ENCODE results near the gene DDIAS.
"Not testable (repeated sequence)": the region's sequence is repeated elsewhere in the genome, so short reads cannot be mapped to it uniquely, and the experiment has no call there.

The DDIAS gene

GRCh38 chr11:82967381-82967780 lies 65.8 kb downstream of the DDIAS start:
- DNase-seq (ENCODE audit: extremely low spot score), result no peak
- no peak for TF ChIP-seq FOXA1 (IDR thresholded peaks at IDR 0.05)
- ChIA-PET POLR2A (no interaction called here), CTCF (no interaction called here)

DNA sequence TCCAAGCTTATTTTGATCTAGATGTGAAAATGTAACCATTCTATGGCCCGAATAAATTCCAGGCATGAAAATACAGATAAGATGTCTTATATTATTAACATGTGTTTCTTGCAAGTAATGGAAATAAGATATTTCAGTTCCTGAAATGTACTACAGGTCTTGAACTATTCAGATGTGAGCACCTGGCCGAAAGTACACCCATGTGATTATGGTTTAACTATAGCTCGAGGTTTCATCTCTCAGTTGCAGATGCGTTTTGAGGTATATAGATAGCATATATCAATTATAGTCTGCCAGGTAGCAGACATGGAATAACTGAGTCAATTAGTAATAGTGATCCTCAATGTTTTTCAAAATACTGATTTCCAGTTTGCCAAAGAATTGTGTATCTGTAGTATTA lies 68.3 kb downstream of the DDIAS start:
- TF ChIP-seq SUZ12 (IDR thresholded peaks at IDR 0.05) (no peak), FOXA1 (IDR thresholded peaks at IDR 0.05) (no peak), L3MBTL2 (conservative IDR thresholded peaks at IDR 0.05) (no peak), FOXM1 (IDR thresholded peaks at IDR 0.05; ENCODE audit: borderline replicate concordance) (no peak), BHLHE40 (IDR thresholded peaks at IDR 0.05; ENCODE audit: borderline replicate concordance) (no peak), PKNOX1 (IDR thresholded peaks at IDR 0.05) (no peak), LEF1 (IDR thresholded peaks at IDR 0.05; ENCODE audit: borderline replicate concordance) (no peak), FOXK2 (IDR thresholded peaks at IDR 0.05) (no peak), ELF4 (IDR thresholded peaks at IDR 0.05) (no peak), ARNT (IDR thresholded peaks at IDR 0.05) (no peak), TARDBP (IDR thresholded peaks at IDR 0.05) (no peak), NFRKB (IDR thresholded peaks at IDR 0.05) (no peak), ZNF384 (IDR thresholded peaks at IDR 0.05) (no peak), CTBP1 (IDR thresholded peaks at IDR 0.05; ENCODE audit: borderline replicate concordance) (no peak), HDGF (IDR thresholded peaks at IDR 0.05; ENCODE audit: borderline replicate concordance) (no peak)
- no peak for DNase-seq (ENCODE audit: extremely low spot score)
- ChIA-PET CTCF (no interaction called here), POLR2A (no interaction called here)

DNA sequence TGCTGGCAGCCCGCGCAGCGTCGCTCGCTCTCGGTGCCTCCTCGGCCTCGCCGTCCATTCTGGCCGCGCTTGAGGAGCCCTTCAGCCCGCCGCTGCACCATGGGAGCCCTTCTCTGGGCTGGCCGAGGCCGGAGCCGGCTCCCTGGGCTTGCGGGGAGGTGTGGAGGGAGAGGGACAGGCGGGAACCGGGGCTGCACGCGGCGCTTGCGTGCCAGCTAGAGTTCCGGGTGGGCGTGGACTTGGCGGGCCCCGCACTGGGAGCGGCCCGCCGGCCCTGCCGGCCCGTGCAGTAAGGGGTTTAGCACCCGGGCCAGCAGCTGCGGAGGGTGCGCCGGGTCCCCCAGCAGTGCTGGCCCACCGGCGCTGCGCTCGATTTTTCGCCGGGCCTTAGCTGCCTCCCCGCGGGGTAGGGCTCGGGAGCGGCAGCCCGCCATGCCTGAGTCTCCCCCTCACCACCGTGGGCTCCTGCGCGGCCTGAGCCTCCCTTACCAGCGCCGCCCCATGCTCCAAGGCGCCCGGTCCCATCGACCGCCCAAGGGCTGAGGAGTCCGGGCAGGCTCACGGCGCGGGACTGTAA lies 69.1 kb downstream of the DDIAS start:
- POLR2A ChIA-PET; DNase-seq (ENCODE audit: extremely low spot score); CTCF ChIA-PET: not testable (repeated sequence)

GRCh38 chr11:82971519-82971946 lies 70.0 kb downstream of the DDIAS start:
- DNase-seq (ENCODE audit: extremely low spot score); POLR2A ChIA-PET; CTCF ChIA-PET: not testable (repeated sequence)

- CTCF ChIA-PET, result no interaction called here
- TF ChIP-seq ELF4 (IDR thresholded peaks at IDR 0.05) (no peak), FOXA1 (IDR thresholded peaks at IDR 0.05) (no peak), CTBP1 (IDR thresholded peaks at IDR 0.05; ENCODE audit: borderline replicate concordance) (no peak), PKNOX1 (IDR thresholded peaks at IDR 0.05) (no peak), L3MBTL2 (conservative IDR thresholded peaks at IDR 0.05) (no peak), NFRKB (IDR thresholded peaks at IDR 0.05) (no peak), FOXM1 (IDR thresholded peaks at IDR 0.05; ENCODE audit: borderline replicate concordance) (no peak), FOXK2 (IDR thresholded peaks at IDR 0.05) (no peak), ZNF384 (IDR thresholded peaks at IDR 0.05) (no peak), BHLHE40 (IDR thresholded peaks at IDR 0.05; ENCODE audit: borderline replicate concordance) (no peak)
- no peak for DNase-seq (ENCODE audit: extremely low spot score)
- POLR2A ChIA-PET, result no interaction called here
These were observed 70.6 kb downstream of the DDIAS start for GRCh38 chr11:82972103-82972502.

DNA sequence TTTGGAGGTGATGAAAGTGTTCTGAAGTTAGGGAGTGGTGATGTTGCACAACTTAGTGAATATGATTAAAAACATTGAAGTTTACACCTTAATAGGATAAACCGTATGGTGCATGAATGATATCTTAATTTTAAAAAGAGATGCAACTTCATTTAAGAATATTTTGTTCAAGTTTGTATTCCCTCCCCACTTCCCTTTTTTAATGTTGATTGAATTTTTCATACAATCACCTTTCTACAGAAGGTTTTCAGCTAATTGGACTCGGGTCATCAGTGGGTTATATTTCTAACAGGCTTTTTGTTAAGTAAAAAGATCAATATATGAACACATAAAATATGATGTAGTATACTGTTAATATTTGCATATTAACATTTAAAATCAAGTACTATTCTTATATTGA lies 72.6 kb downstream of the DDIAS start:
- ChIA-PET CTCF (no interaction called here), POLR2A (no interaction called here)
- DNase-seq (ENCODE audit: extremely low spot score), result no peak
- no peak for TF ChIP-seq FOXK2 (IDR thresholded peaks at IDR 0.05)
- no peak for TF ChIP-seq ELF4 (IDR thresholded peaks at IDR 0.05)
- TF ChIP-seq PKNOX1 (IDR thresholded peaks at IDR 0.05), result no peak
- no peak for TF ChIP-seq L3MBTL2 (conservative IDR thresholded peaks at IDR 0.05)
- no peak for TF ChIP-seq BHLHE40 (IDR thresholded peaks at IDR 0.05; ENCODE audit: borderline replicate concordance)
- no peak for TF ChIP-seq FOXM1 (IDR thresholded peaks at IDR 0.05; ENCODE audit: borderline replicate concordance)
- TF ChIP-seq FOXA1 (IDR thresholded peaks at IDR 0.05), result no peak
- no peak for TF ChIP-seq SP1 (IDR thresholded peaks at IDR 0.05)
- TF ChIP-seq SUZ12 (IDR thresholded peaks at IDR 0.05), result no peak
- TF ChIP-seq LEF1 (IDR thresholded peaks at IDR 0.05; ENCODE audit: borderline replicate concordance), result no peak
- TF ChIP-seq ZNF384 (IDR thresholded peaks at IDR 0.05), result no peak
- no peak for TF ChIP-seq CTBP1 (IDR thresholded peaks at IDR 0.05; ENCODE audit: borderline replicate concordance)
- no peak for TF ChIP-seq TARDBP (IDR thresholded peaks at IDR 0.05)
- TF ChIP-seq ARNT (IDR thresholded peaks at IDR 0.05), result no peak
- TF ChIP-seq HDGF (IDR thresholded peaks at IDR 0.05; ENCODE audit: borderline replicate concordance), result no peak

DNA sequence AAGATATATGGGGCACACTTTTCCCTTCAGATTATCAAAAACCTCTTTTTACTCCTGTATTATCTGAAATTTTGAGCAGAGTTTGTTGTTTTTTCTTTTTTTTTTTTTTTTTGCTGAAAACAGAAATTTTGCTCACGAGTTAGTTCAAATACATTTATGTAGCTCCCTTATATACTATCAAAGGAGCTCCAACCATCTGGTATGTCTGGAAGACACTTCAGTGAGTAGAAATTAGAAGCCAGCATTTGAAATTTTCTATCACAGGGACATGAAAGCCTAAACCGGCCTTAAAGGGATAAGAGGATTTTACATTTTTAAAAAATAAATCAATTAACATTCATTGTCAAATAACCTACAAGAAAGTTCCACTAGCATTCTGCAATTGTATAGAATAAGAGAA lies 73.3 kb downstream of the DDIAS start:
- TF ChIP-seq FOXM1 (IDR thresholded peaks at IDR 0.05; ENCODE audit: borderline replicate concordance) (no peak), FOXK2 (IDR thresholded peaks at IDR 0.05) (no peak), FOXA1 (IDR thresholded peaks at IDR 0.05) (no peak), CTBP1 (IDR thresholded peaks at IDR 0.05; ENCODE audit: borderline replicate concordance) (no peak)
- DNase-seq (ENCODE audit: extremely low spot score), result no peak
- POLR2A ChIA-PET, result interaction anchor here (0.5 kb wide), 1 partner anchor 49 kb away, joined by 3 read pairs; no protein-coding TSS in a partner anchor
- CTCF ChIA-PET, result no interaction called here
